HEK293 (cell line): ENCODE measurements around the gene MRPL47.

Experiments
- CTCF ChIP-seq: fragments of 450-650 bp; formaldehyde crosslinking; IDR thresholded peaks from 2 replicates; pipeline ENCODE4 v1.5.1; 2016; ENCODE audit warnings: missing biosample characterization, missing genetic modification characterization
- FEZF1 ChIP-seq: fragments of 450-650 bp; formaldehyde crosslinking; IDR thresholded peaks from 2 replicates; pipeline ENCODE4 v1.5.1; 2016; ENCODE audit warnings: missing biosample characterization, missing genetic modification characterization
- HOXA7 ChIP-seq: sonication (generic); formaldehyde crosslinking; IDR thresholded peaks from 2 replicates; pipeline ENCODE4 v1.8.1; 2022; ENCODE audit warnings: missing genetic modification reagents, borderline replicate concordance
- IKZF3 ChIP-seq: fragments of 450-650 bp; IDR thresholded peaks from 2 replicates; pipeline ENCODE4 v1.5.0; 2018; ENCODE audit warnings: missing biosample characterization, mild to moderate bottlenecking, missing genetic modification characterization, moderate library complexity
- KLF10 ChIP-seq: fragments of 450-650 bp; IDR thresholded peaks from 2 replicates; pipeline ENCODE4 v1.5.1; 2018; ENCODE audit warnings: missing biosample characterization, mild to moderate bottlenecking, missing genetic modification characterization
- KLF16 ChIP-seq: fragments of 450-650 bp; formaldehyde crosslinking; IDR thresholded peaks from 2 replicates; pipeline ENCODE4 v1.5.1; 2017; ENCODE audit warnings: missing biosample characterization, missing genetic modification characterization
- KLF9 ChIP-seq: fragments of 450-650 bp; formaldehyde crosslinking; IDR thresholded peaks from 2 replicates; pipeline ENCODE4 v1.5.1; 2016; ENCODE audit warnings: missing biosample characterization, missing genetic modification characterization, low read depth
- PRDM10 ChIP-seq: fragments of 450-650 bp; formaldehyde crosslinking; IDR thresholded peaks from 2 replicates; pipeline ENCODE4 v1.5.1; 2016; ENCODE audit warnings: missing biosample characterization, missing genetic modification characterization
- SP2 ChIP-seq: fragments of 450-650 bp; formaldehyde crosslinking; IDR thresholded peaks from 2 replicates; pipeline ENCODE4 v1.5.1; 2016; ENCODE audit warnings: missing biosample characterization, missing genetic modification characterization
- SP3 ChIP-seq: fragments of 450-650 bp; formaldehyde crosslinking; IDR thresholded peaks from 2 replicates; pipeline ENCODE4 v1.5.1; 2016; ENCODE audit warnings: missing biosample characterization, missing genetic modification characterization
- SP7 ChIP-seq: fragments of 450-650 bp; formaldehyde crosslinking; IDR thresholded peaks from 2 replicates; pipeline ENCODE4 v1.5.1; 2016; ENCODE audit warnings: missing biosample characterization, missing genetic modification characterization
- WT1 ChIP-seq: fragments of 450-650 bp; formaldehyde crosslinking; IDR thresholded peaks from 2 replicates; pipeline ENCODE4 v1.5.1; 2016; ENCODE audit warnings: missing biosample characterization, missing genetic modification characterization
- ZEB2 ChIP-seq: fragments of 450-650 bp; formaldehyde crosslinking; IDR thresholded peaks from 2 replicates; pipeline ENCODE4 v1.5.1; 2016; ENCODE audit warnings: missing biosample characterization, missing genetic modification characterization
- ZFP69B ChIP-seq: fragments of 450-650 bp; formaldehyde crosslinking; IDR thresholded peaks from 2 replicates; pipeline ENCODE4 v1.5.1; 2016; ENCODE audit warnings: missing biosample characterization, missing genetic modification characterization
- ZIC2 ChIP-seq: fragments of 450-650 bp; formaldehyde crosslinking; IDR thresholded peaks from 2 replicates; pipeline ENCODE4 v1.5.1; 2016; ENCODE audit warnings: missing biosample characterization, missing genetic modification characterization
- ZNF114 ChIP-seq: fragments of 450-650 bp; formaldehyde crosslinking; IDR thresholded peaks from 2 replicates; pipeline ENCODE4 v1.5.0; 2017; ENCODE audit warnings: missing biosample characterization, missing genetic modification characterization
- ZNF202 ChIP-seq: fragments of 450-650 bp; formaldehyde crosslinking; IDR thresholded peaks from 2 replicates; pipeline ENCODE4 v1.5.1; 2016; ENCODE audit warnings: missing biosample characterization, missing genetic modification characterization, borderline replicate concordance
- ZNF248 ChIP-seq: fragments of 450-650 bp; formaldehyde crosslinking; IDR thresholded peaks from 2 replicates; pipeline ENCODE4 v1.5.1; 2017; ENCODE audit warnings: missing biosample characterization, missing genetic modification characterization
- ZNF48 ChIP-seq: fragments of 450-650 bp; formaldehyde crosslinking; IDR thresholded peaks from 2 replicates; pipeline ENCODE4 v1.5.1; 2016; ENCODE audit warnings: missing biosample characterization, missing genetic modification characterization
- ZNF488 ChIP-seq: fragments of 450-650 bp; formaldehyde crosslinking; IDR thresholded peaks from 2 replicates; pipeline ENCODE4 v1.5.1; 2016; ENCODE audit warnings: missing biosample characterization, missing genetic modification characterization
- ZNF501 ChIP-seq: fragments of 450-650 bp; formaldehyde crosslinking; IDR thresholded peaks from 2 replicates; pipeline ENCODE4 v1.5.1; 2016; ENCODE audit warnings: missing biosample characterization, missing genetic modification characterization
- ZNF544 ChIP-seq: fragments of 450-650 bp; formaldehyde crosslinking; IDR thresholded peaks from 2 replicates; pipeline ENCODE4 v1.5.0; 2017; ENCODE audit warnings: missing biosample characterization, missing genetic modification characterization
- ZNF624 ChIP-seq: fragments of 450-650 bp; formaldehyde crosslinking; IDR thresholded peaks from 2 replicates; pipeline ENCODE4 v1.5.1; 2017; ENCODE audit warnings: missing biosample characterization, missing genetic modification characterization
- ZNF660 ChIP-seq: fragments of 450-650 bp; IDR thresholded peaks from 2 replicates; pipeline ENCODE4 v1.5.1; 2018; ENCODE audit warnings: missing biosample characterization, mild to moderate bottlenecking, missing genetic modification characterization
- ZNF677 ChIP-seq: fragments of 450-650 bp; IDR thresholded peaks from 2 replicates; pipeline ENCODE4 v1.5.0; 2018; ENCODE audit warnings: missing biosample characterization, mild to moderate bottlenecking, missing genetic modification characterization, moderate library complexity
- ZNF701 ChIP-seq: fragments of 450-650 bp; formaldehyde crosslinking; IDR thresholded peaks from 2 replicates; pipeline ENCODE4 v1.5.1; 2016; ENCODE audit warnings: missing biosample characterization, missing genetic modification characterization
- ZSCAN23 ChIP-seq: fragments of 450-650 bp; formaldehyde crosslinking; IDR thresholded peaks from 2 replicates; pipeline ENCODE4 v1.5.1; 2016; ENCODE audit warnings: missing biosample characterization, missing genetic modification characterization
- TF ChIP-seq, protein P1 (sequence below): fragments of 450-650 bp; formaldehyde crosslinking; IDR thresholded peaks from 2 replicates; pipeline ENCODE4 v1.5.0; 2017; ENCODE audit warnings: missing biosample characterization, missing genetic modification characterization, borderline replicate concordance
- TF ChIP-seq, protein P2 (sequence below): fragments of 450-650 bp; formaldehyde crosslinking; IDR thresholded peaks from 2 replicates; pipeline ENCODE4 v1.5.1; 2017; ENCODE audit warnings: missing biosample characterization, missing genetic modification characterization

Gene MRPL47

DNA sequence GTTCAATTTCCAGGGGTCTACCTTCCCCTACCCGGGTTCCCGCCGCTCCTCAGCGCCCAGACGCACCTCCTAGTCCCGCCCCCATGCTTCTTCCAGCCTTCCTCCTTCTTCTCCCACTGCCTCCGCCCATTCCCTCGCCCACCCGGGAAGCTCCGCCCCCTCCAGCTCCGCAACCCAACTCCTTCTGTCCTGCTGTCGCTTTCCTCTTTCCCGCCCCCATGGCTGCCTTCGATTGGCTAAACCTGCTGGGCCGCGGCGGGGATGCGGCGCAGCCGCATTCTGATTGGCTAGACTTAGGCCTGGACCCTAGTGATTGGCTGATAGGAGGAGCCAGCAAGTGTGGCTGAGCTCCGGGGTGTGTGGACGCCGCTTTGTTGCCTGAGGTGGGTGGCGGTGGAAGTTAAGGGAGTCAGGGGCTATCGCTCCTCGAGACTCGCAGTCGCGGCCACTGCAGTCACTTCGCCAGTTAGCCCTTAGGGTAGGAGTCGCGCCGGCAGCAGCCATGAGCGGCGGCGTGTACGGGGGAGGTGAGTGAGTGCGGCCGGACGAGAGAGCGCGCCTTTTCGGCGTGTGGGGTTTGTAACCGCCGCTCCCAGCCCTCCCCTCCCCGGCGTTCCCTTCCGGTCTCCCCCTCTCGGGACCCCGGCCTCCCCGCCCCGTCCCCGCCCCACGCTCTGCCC, 41.7 kb downstream of the MRPL47 start, which contains the start of gene ACTL6A (continued):
- peak; percentile 87 for TF ChIP-seq PRDM10 (tag by site-specific recombination)
- no peak for TF ChIP-seq ZNF624 (tag by site-specific recombination)
- TF ChIP-seq ZNF701 (tag by site-specific recombination), result no peak
- TF ChIP-seq, protein P1, sequence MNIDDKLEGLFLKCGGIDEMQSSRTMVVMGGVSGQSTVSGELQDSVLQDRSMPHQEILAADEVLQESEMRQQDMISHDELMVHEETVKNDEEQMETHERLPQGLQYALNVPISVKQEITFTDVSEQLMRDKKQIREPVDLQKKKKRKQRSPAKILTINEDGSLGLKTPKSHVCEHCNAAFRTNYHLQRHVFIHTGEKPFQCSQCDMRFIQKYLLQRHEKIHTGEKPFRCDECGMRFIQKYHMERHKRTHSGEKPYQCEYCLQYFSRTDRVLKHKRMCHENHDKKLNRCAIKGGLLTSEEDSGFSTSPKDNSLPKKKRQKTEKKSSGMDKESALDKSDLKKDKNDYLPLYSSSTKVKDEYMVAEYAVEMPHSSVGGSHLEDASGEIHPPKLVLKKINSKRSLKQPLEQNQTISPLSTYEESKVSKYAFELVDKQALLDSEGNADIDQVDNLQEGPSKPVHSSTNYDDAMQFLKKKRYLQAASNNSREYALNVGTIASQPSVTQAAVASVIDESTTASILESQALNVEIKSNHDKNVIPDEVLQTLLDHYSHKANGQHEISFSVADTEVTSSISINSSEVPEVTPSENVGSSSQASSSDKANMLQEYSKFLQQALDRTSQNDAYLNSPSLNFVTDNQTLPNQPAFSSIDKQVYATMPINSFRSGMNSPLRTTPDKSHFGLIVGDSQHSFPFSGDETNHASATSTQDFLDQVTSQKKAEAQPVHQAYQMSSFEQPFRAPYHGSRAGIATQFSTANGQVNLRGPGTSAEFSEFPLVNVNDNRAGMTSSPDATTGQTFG, result no peak
- TF ChIP-seq ZSCAN23 (tag by site-specific recombination), result no peak
- TF ChIP-seq ZNF660 (tag by site-specific recombination), result peak; percentile 44; the same call in 1 of the 2 replicates
- peak; percentile 56 for TF ChIP-seq FEZF1
- no peak for TF ChIP-seq HOXA7 (CRISPR knock-in tag)
- TF ChIP-seq ZNF677 (tag by site-specific recombination), result no peak
- TF ChIP-seq KLF16, result peak; percentile 83
- peak; percentile 77 for TF ChIP-seq ZIC2 (tag by site-specific recombination)
- TF ChIP-seq ZNF48 (tag by site-specific recombination), result no peak
- peak; percentile 13; the same call in 1 of the 2 replicates for TF ChIP-seq KLF10 (tag by site-specific recombination)
- TF ChIP-seq ZNF488 (tag by site-specific recombination), result no peak
- TF ChIP-seq CTCF (tag by site-specific recombination), result no peak
- peak; percentile 60; the same call in 1 of the 2 replicates for TF ChIP-seq SP7 (tag by site-specific recombination)
- no peak for TF ChIP-seq ZNF114 (tag by site-specific recombination)
- TF ChIP-seq SP3, result peak; percentile 95
- TF ChIP-seq ZNF501 (tag by site-specific recombination), result peak; percentile 85
- TF ChIP-seq ZFP69B (tag by site-specific recombination), result 0 out of 2 replicates have a peak, but pooled peaks have one; percentile 15
- TF ChIP-seq WT1 (tag by site-specific recombination), result peak; percentile 47; the same call in 1 of the 2 replicates
- TF ChIP-seq ZEB2 (tag by site-specific recombination), result peak; percentile 63; the same call in 1 of the 2 replicates
- peak; percentile 97 for TF ChIP-seq IKZF3 (tag by site-specific recombination)
- TF ChIP-seq SP2 (tag by site-specific recombination), result peak; percentile 97
- TF ChIP-seq KLF9 (tag by site-specific recombination), result peak; percentile 88; the same call in 1 of the 2 replicates
- TF ChIP-seq, protein P2, sequence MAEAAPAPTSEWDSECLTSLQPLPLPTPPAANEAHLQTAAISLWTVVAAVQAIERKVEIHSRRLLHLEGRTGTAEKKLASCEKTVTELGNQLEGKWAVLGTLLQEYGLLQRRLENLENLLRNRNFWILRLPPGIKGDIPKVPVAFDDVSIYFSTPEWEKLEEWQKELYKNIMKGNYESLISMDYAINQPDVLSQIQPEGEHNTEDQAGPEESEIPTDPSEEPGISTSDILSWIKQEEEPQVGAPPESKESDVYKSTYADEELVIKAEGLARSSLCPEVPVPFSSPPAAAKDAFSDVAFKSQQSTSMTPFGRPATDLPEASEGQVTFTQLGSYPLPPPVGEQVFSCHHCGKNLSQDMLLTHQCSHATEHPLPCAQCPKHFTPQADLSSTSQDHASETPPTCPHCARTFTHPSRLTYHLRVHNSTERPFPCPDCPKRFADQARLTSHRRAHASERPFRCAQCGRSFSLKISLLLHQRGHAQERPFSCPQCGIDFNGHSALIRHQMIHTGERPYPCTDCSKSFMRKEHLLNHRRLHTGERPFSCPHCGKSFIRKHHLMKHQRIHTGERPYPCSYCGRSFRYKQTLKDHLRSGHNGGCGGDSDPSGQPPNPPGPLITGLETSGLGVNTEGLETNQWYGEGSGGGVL, result peak; percentile 75
- no peak for TF ChIP-seq ZNF202 (tag by site-specific recombination)
- TF ChIP-seq ZNF248, result no peak
- no peak for TF ChIP-seq ZNF544 (tag by site-specific recombination)
